ENCODE results near the gene NACA.
"Not testable (repeated sequence)": the region's sequence is repeated elsewhere in the genome, so short reads cannot be mapped to it uniquely, and the experiment has no call there.

Gene NACA

GRCh38 chr12:56718149-56718548 lies 7.0 kb downstream of the NACA start:
- Histone ChIP-seq H3K27me3 (no peaks in the 10 kb centered on the region), H3K36me3 (peaks cover 87% of the 10 kb centered on the region), H3K4me2 (peak overlapping the region; percentile 95), H3K27ac (peak overlapping the region; percentile 69), H3K9me3 (no peaks in the 10 kb centered on the region), H3K4me3 (no peak overlapping the region), H4K20me1 (peaks cover 100% of the 10 kb centered on the region), H3K9ac (no peak overlapping the region), H3K4me1 (peaks cover 69% of the 10 kb centered on the region)
- TF ChIP-seq Cebpa-rat (IDR thresholded peaks at IDR 0.05) = no peak

- Histone ChIP-seq H3K9me3 (no peaks in the 10 kb centered on the region), H4K20me1 (peaks cover 99% of the 10 kb centered on the region), H3K4me2 (peak overlapping the region; percentile 37; the same call in 1 of the 2 replicates), H3K4me3 (no peak overlapping the region), H3K4me1 (peaks cover 60% of the 10 kb centered on the region), H3K27ac (peak overlapping the region; percentile 46; the same call in 1 of the 2 replicates), H3K9ac (no peak overlapping the region), H3K36me3 (peaks cover 89% of the 10 kb centered on the region), H3K27me3 (no peaks in the 10 kb centered on the region)
- no peak for TF ChIP-seq Cebpa-rat (IDR thresholded peaks at IDR 0.05)
Measured at GRCh38 chr12:56716933-56717880, 7.9 kb downstream of the NACA start.

GRCh38 chr12:56716458-56716857 lies 8.6 kb downstream of the NACA start:
- peak overlapping the region; percentile 46 for H3K27ac ChIP-seq
- H3K4me1 ChIP-seq = peaks cover 52% of the 10 kb centered on the region
- no peak overlapping the region for H3K4me3 ChIP-seq
- no peaks in the 10 kb centered on the region for H3K9me3 ChIP-seq
- H3K9ac ChIP-seq = no peak overlapping the region
- no peak for TF ChIP-seq Cebpa-rat (IDR thresholded peaks at IDR 0.05)
- H3K4me2 ChIP-seq = peak overlapping the region; percentile 37; the same call in 1 of the 2 replicates
- H4K20me1 ChIP-seq = peaks cover 99% of the 10 kb centered on the region
- H3K36me3 ChIP-seq = peaks cover 89% of the 10 kb centered on the region
- H3K27me3 ChIP-seq = no peaks in the 10 kb centered on the region

GRCh38 chr12:56715798-56716197 lies 9.3 kb downstream of the NACA start:
- no peak for TF ChIP-seq Cebpa-rat (IDR thresholded peaks at IDR 0.05)
- no peak overlapping the region for H3K4me2 ChIP-seq
- no peak overlapping the region for H3K4me3 ChIP-seq
- peaks cover 46% of the 10 kb centered on the region for H3K4me1 ChIP-seq
- H3K36me3 ChIP-seq = peaks cover 89% of the 10 kb centered on the region
- H4K20me1 ChIP-seq = peaks cover 97% of the 10 kb centered on the region
- no peak overlapping the region for H3K9ac ChIP-seq
- peak overlapping the region; percentile 46; the same call in 1 of the 2 replicates for H3K27ac ChIP-seq
- H3K9me3 ChIP-seq = no peaks in the 10 kb centered on the region
- H3K27me3 ChIP-seq = no peaks in the 10 kb centered on the region

- Histone ChIP-seq H3K27ac (no peak overlapping the region), H3K4me1 (peaks cover 40% of the 10 kb centered on the region), H3K9me3 (no peaks in the 10 kb centered on the region), H3K27me3 (no peaks in the 10 kb centered on the region), H4K20me1 (peaks cover 83% of the 10 kb centered on the region), H3K36me3 (peaks cover 77% of the 10 kb centered on the region), H3K9ac (no peak overlapping the region), H3K4me3 (no peak overlapping the region), H3K4me2 (no peak overlapping the region)
- TF ChIP-seq Cebpa-rat (IDR thresholded peaks at IDR 0.05) = no peak
Measured at GRCh38 chr12:56714431-56714929, 10.6 kb downstream of the NACA start.

- peaks cover 68% of the 10 kb centered on the region for H3K36me3 ChIP-seq
- H3K4me2 ChIP-seq = no peak overlapping the region
- H3K4me3 ChIP-seq = no peak overlapping the region
- H3K9me3 ChIP-seq = no peaks in the 10 kb centered on the region
- H3K27ac ChIP-seq = no peak overlapping the region
- H4K20me1 ChIP-seq = peaks cover 72% of the 10 kb centered on the region
- H3K9ac ChIP-seq = no peak overlapping the region
- no peaks in the 10 kb centered on the region for H3K27me3 ChIP-seq
- no peak for TF ChIP-seq Cebpa-rat (IDR thresholded peaks at IDR 0.05)
- H3K4me1 ChIP-seq = peaks cover 29% of the 10 kb centered on the region
Measured at GRCh38 chr12:56713345-56713744, 11.8 kb downstream of the NACA start.

- peaks cover 14% of the 10 kb centered on the region for H3K4me1 ChIP-seq
- H4K20me1 ChIP-seq = peaks cover 37% of the 10 kb centered on the region
- no peaks in the 10 kb centered on the region for H3K27me3 ChIP-seq
- no peak overlapping the region for H3K4me2 ChIP-seq
- H3K4me3 ChIP-seq = no peak overlapping the region
- H3K27ac ChIP-seq = 0 out of 2 replicates have a peak overlapping the region, but pooled peaks have one; percentile 40
- TF ChIP-seq Cebpa-rat (IDR thresholded peaks at IDR 0.05) = no peak
- H3K36me3 ChIP-seq = peaks cover 42% of the 10 kb centered on the region
- no peak overlapping the region; the same call in 1 of the 2 replicates for H3K9ac ChIP-seq
- no peaks in the 10 kb centered on the region for H3K9me3 ChIP-seq
Measured at GRCh38 chr12:56709759-56710376, 15.2 kb downstream of the NACA start.

- not testable (repeated sequence) for H3K9me3 ChIP-seq, H3K9ac ChIP-seq, H3K36me3 ChIP-seq, H3K27ac ChIP-seq, H3K4me3 ChIP-seq, H3K27me3 ChIP-seq, H4K20me1 ChIP-seq, H3K4me2 ChIP-seq
- peaks cover 48% of the 10 kb centered on the region for H3K4me1 ChIP-seq
Measured at GRCh38 chr12:56704522-56704921, 20.6 kb downstream of the NACA start.

- Histone ChIP-seq H3K4me3 (no peak overlapping the region), H3K27me3 (no peaks in the 10 kb centered on the region), H4K20me1 (no peaks in the 10 kb centered on the region), H3K4me2 (peak overlapping the region; percentile 78; the same call in 1 of the 2 replicates), H3K27ac (peak overlapping the region; percentile 95), H3K9me3 (no peaks in the 10 kb centered on the region), H3K36me3 (no peaks in the 10 kb centered on the region), H3K4me1 (peaks cover 78% of the 10 kb centered on the region), H3K9ac (no peak overlapping the region)
- TF ChIP-seq Cebpa-rat (IDR thresholded peaks at IDR 0.05) = no peak
Measured at GRCh38 chr12:56699020-56699661, 26.0 kb downstream of the NACA start.

Data from BLaER1 (cell line).